Measurements from ENCODE around the gene TGFBRAP1. TPM values are rescaled to one million over a fixed set of nuclear protein-coding genes. Genes with fewer than 3 reads are reported as not detected.

The TGFBRAP1 gene
- total and polyA plus RNA-seq, 9 of the 15 experiments (the other 6 are each of a cell fraction or from before 2014, with no cell fraction given) = 3.7 to 18.0 (median 11.0) TPM

DNA sequence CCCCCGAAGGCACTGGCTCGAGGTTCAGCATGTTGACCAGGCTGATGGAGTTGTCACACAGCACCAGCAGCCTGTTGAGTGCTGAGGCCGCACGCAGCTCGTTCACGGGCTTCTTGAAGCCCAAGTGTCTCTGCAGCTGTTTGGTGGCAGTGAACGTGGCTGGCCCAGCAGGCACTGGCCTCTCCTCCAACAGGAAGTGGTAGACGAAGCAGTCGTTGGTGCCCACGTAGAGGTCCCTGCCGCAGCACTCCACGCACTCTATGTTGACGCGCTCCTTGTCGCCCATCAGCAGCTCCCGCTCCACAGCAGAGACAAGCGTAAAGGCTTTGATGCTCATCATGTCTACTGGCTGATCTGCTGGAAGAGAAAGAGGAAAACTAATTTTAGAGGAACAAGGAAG is 21.6 kb downstream of the TGFBRAP1 start (continued):
- no peak for TF ChIP-seq ZMIZ1 (IDR thresholded peaks at IDR 0.05; ENCODE audit: low read depth in 2 of 2, low read length in 2 of 2)
- no peak for TF ChIP-seq ZNF24 (IDR thresholded peaks at IDR 0.05)
- TF ChIP-seq HDAC6 (IDR thresholded peaks at IDR 0.05; ENCODE audit: low read depth, low read length) = no peak

GRCh38 chr2:105307550-105307949 is 22.0 kb downstream of the TGFBRAP1 start:
- Histone ChIP-seq H3K27me3 (ENCODE audit: control insufficient read depth in 2 of 2, insufficient read depth in 2 of 2, low read length in 2 of 2) (no peaks in the 10 kb centered on the region), H3K27ac (ENCODE audit: extremely low read depth, low read depth, low read length) (no peak overlapping the region), H3K4me3 (no peak overlapping the region), H3K36me3 (ENCODE audit: control insufficient read depth, insufficient read depth, low read length) (peaks cover 35% of the 10 kb centered on the region; the same call in 2 of the 3 replicates), H3K9me3 (replicated peaks; ENCODE audit: control insufficient read depth, insufficient read depth, low read depth, low read length) (no peaks in the 10 kb centered on the region), H4K20me1 (replicated peaks; ENCODE audit: control insufficient read depth, insufficient read depth, low read length) (peaks cover 3% of the 10 kb centered on the region; the same call in 1 of the 2 replicates), H3K9ac (ENCODE audit: insufficient read depth in 1 of 2, low read depth in 2 of 2, low read length in 2 of 2) (no peak overlapping the region), H3K4me1 (replicated peaks in 1 of 2; ENCODE audit: control insufficient read depth in 2 of 2, insufficient read depth in 2 of 2, low read length in 2 of 2) (peaks cover 0 to 5% of the 10 kb centered on the region in 2 experiments; a peak in 1 of 5 replicates), H3K4me2 (ENCODE audit: insufficient read depth, low read length) (no peak overlapping the region), H3K79me2 (ENCODE audit: control insufficient read depth, insufficient read depth, low read length) (peaks cover 30% of the 10 kb centered on the region; the same call in 2 of the 3 replicates), H2AFZ (ENCODE audit: low read depth, low read length) (no peak overlapping the region), H3K9me1 (ENCODE audit: control insufficient read depth, insufficient read depth, low read length) (no peaks in the 10 kb centered on the region)
- ChIA-PET POLR2A (interaction anchor here (0.6 kb wide), 1 partner anchor 56 kb away, joined by 3 read pairs; no protein-coding TSS in a partner anchor), CTCF (ENCODE audit: low intra/inter-chr PET ratio) (no interaction called here)
- intact Hi-C loops (cut with micrococcal nuclease) = no loop called here
- ATAC-seq (no peak), FAIRE-seq (no peak), DNase-seq (ENCODE audit: extremely low read depth in 1 of 4, low spot score in 3 of 4) (no peak)
- no TSS peak for BruUV-seq (replicated peaks)
- in situ Hi-C loops (cut with MboI) = no loop called here
- WGBS (ENCODE audit: insufficient coverage, low coverage, missing lambda C conversion rate) = 89% methylated on average over 18 of the region's 19 CpGs
- TF ChIP-seq HCFC1 (IDR thresholded peaks at IDR 0.05; ENCODE audit: low read depth, low read length) = no peak
- no peak for TF ChIP-seq PTBP1 (IDR thresholded peaks at IDR 0.05; ENCODE audit: low read depth, low read length)
- no peak for TF ChIP-seq ETV5 (CRISPR knock-in tag; IDR thresholded peaks at IDR 0.05; ENCODE audit: low read depth)
- TF ChIP-seq POLR2G (IDR thresholded peaks at IDR 0.05; ENCODE audit: low read depth, low read length) = no peak
- no peak for TF ChIP-seq PCBP2 (IDR thresholded peaks at IDR 0.05; ENCODE audit: low read depth, low read length, poor library complexity, severe bottlenecking)
- no peak for TF ChIP-seq EWSR1 (IDR thresholded peaks at IDR 0.05; ENCODE audit: borderline replicate concordance, low read depth, partially characterized antibody)
- TF ChIP-seq, protein P1, sequence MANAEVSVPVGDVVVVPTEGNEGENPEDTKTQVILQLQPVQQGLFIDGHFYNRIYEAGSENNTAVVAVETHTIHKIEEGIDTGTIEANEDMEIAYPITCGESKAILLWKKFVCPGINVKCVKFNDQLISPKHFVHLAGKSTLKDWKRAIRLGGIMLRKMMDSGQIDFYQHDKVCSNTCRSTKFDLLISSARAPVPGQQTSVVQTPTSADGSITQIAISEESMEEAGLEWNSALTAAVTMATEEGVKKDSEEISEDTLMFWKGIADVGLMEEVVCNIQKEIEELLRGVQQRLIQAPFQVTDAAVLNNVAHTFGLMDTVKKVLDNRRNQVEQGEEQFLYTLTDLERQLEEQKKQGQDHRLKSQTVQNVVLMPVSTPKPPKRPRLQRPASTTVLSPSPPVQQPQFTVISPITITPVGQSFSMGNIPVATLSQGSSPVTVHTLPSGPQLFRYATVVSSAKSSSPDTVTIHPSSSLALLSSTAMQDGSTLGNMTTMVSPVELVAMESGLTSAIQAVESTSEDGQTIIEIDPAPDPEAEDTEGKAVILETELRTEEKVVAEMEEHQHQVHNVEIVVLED (CRISPR knock-in tag; IDR thresholded peaks at IDR 0.05) = no peak
- no peak for TF ChIP-seq TAF1 (IDR thresholded peaks at IDR 0.05; ENCODE audit: control insufficient read depth, extremely low read depth, insufficient read depth, low read length, severe bottlenecking)
- TF ChIP-seq MTA1 (IDR thresholded peaks at IDR 0.05; ENCODE audit: borderline replicate concordance) = no peak
- no peak for TF ChIP-seq GATA2 (CRISPR knock-in tag; IDR thresholded peaks at IDR 0.05)
- TF ChIP-seq ILK (tag; IDR thresholded peaks at IDR 0.05; ENCODE audit: borderline replicate concordance, low read depth) = no peak
- no peak for TF ChIP-seq ZFPM2 (CRISPR knock-in tag; IDR thresholded peaks at IDR 0.05)
- no peak for TF ChIP-seq MCM3 (IDR thresholded peaks at IDR 0.05)
- no peak for TF ChIP-seq CSDE1 (IDR thresholded peaks at IDR 0.05)
- no peak for TF ChIP-seq CHD2 (IDR thresholded peaks at IDR 0.05; ENCODE audit: low read depth, low read length)
- no peak for TF ChIP-seq MXI1 (IDR thresholded peaks at IDR 0.05; ENCODE audit: low read depth, low read length)
